ENCODE data around the gene AIFM2. TPM values are rescaled to one million over a fixed set of nuclear protein-coding genes. Genes with fewer than 3 reads are reported as not detected.

Gene AIFM2
- total and polyA plus RNA-seq, 2 donors (not counting 3 experiments of a cell fraction or from before 2014, with no cell fraction given): 6.9 to 8.7 TPM

DNA sequence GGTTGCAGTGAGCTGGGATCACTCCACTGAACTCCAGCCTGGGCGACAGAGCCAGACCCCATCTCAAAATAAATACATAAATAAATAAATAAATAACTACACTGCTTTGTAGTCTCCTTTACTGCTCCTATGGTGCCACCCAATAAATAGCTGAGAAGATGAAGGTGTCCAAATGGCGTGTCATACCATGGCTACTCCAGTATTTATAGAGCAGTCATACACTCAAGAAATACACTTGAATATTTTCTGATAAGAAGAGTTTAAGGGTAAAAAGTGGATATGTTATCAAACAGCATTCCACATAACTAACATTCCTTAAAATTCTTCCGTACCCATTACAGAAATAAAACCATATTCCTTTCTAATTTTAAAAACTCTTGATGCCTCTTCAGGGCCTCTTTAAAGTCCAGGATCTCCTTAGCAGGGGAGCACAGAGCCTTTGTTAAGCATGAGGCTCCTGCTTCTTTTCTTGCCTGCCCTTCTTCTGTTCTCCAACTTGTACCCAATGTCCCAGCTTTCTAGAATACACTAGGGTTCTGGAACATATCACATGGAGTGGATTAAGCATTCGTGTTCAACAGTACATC lies 45.6 kb upstream of the AIFM2 start:
- Histone ChIP-seq H3K9ac (replicated peaks; ENCODE audit: extremely low read depth, insufficient read depth, low read length) (no peak overlapping the region), H3K27me3 (ENCODE audit: control insufficient read depth in 2 of 2, insufficient read depth in 2 of 2, low read length in 2 of 2) (peaks cover 1 to 13% of the 10 kb centered on the region in 2 experiments), H2AFZ (ENCODE audit: low read depth, low read length) (no peak overlapping the region), H4K20me1 (replicated peaks; ENCODE audit: control insufficient read depth, extremely low read depth, insufficient read depth, low read length) (no peaks in the 10 kb centered on the region), H3K27ac (ENCODE audit: insufficient read depth, low read depth, low read length) (no peak overlapping the region), H3K79me2 (ENCODE audit: control insufficient read depth, insufficient read depth, low read length) (no peaks in the 10 kb centered on the region), H3K36me3 (ENCODE audit: control insufficient read depth in 2 of 2, extremely low read depth in 1 of 2, insufficient read depth in 2 of 2, low read length in 2 of 2) (no peaks in the 10 kb centered on the region), H3K4me2 (ENCODE audit: insufficient read depth, low read length) (no peak overlapping the region), H3K4me3 (replicated peaks in 1 of 3; ENCODE audit: insufficient read depth in 1 of 3, low read depth in 1 of 3, low read length in 3 of 3) (no peak overlapping the region), H3K9me1 (replicated peaks; ENCODE audit: control insufficient read depth, extremely low read depth, insufficient read depth, low read length) (no peaks in the 10 kb centered on the region), H3K4me1 (ENCODE audit: control insufficient read depth, extremely low read depth, insufficient read depth, low read length) (peaks cover 11% of the 10 kb centered on the region), H3K9me3 (replicated peaks; ENCODE audit: control insufficient read depth, insufficient read depth, low read length) (no peaks in the 10 kb centered on the region)
- ChIA-PET POLR2A (no interaction called here), CTCF (interaction anchor here (1.3 to 1.8 kb wide), 2 partner anchors 21 to 43 kb away, joined by 3 to 8 read pairs; no protein-coding TSS in a partner anchor)
- BruUV-seq (replicated peaks): no TSS peak
- DNase-seq (ENCODE audit: low read depth, low spot score): no peak
- dilution Hi-C loops (cut with MboI; ENCODE audit: extremely low pct_ligation_motif_present, low sequenced_read_pairs): no loop called here
- TF ChIP-seq JUN (IDR thresholded peaks at IDR 0.05; ENCODE audit: borderline replicate concordance, insufficient read depth, insufficient read length, low read depth): no peak
- TF ChIP-seq GATA2 (IDR thresholded peaks at IDR 0.05; ENCODE audit: insufficient read depth, insufficient read length, low read depth, low read length): no peak
- TF ChIP-seq MYC (IDR thresholded peaks at IDR 0.05; ENCODE audit: low read depth, low read length): no peak
- TF ChIP-seq FOS (IDR thresholded peaks at IDR 0.05; ENCODE audit: borderline replicate concordance, insufficient read depth, low read length): no peak
- no peak for TF ChIP-seq POLR2AphosphoS5 (IDR thresholded peaks at IDR 0.05; ENCODE audit: insufficient read depth, low read depth, low read length)
- TF ChIP-seq EZH2 (IDR thresholded peaks at IDR 0.05; ENCODE audit: borderline replicate concordance, low read depth, low read length, severe bottlenecking): no peak
- no peak for TF ChIP-seq MAX (IDR thresholded peaks at IDR 0.05; ENCODE audit: insufficient read depth, insufficient read length)
- FAIRE-seq: no peak
- intact Hi-C loops (cut with micrococcal nuclease): no loop called here

DNA sequence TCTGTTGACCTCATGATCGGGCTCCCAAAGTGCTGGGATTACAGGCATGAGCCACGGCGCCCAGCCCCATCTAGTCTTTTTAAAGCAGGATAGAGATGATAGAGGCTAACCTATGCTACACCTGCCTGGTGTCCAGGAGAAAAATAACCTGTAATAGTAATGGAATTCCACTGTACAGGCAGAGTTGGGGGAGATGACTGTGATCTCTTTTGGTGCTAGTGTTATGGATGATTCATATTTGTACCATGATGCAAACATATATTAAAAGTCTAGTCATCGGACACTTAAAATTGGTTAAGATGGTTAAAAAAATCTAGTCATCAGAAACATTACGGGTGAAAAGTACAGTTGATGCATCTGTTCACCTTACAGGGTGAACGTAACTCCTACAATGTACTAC lies 43.8 kb upstream of the AIFM2 start:
- H3K9me1 ChIP-seq (replicated peaks; ENCODE audit: control insufficient read depth, extremely low read depth, insufficient read depth, low read length): no peaks in the 10 kb centered on the region
- ChIA-PET CTCF (no interaction called here), POLR2A (interaction anchor here (1.2 kb wide), 1 partner anchor 30 kb away, joined by 11 read pairs; the partner anchor contains the start of gene TYSND1)
- intact Hi-C loops (cut with micrococcal nuclease): no loop called here
- peaks cover 11% of the 10 kb centered on the region for H3K4me1 ChIP-seq (ENCODE audit: control insufficient read depth, extremely low read depth, insufficient read depth, low read length)
- H3K9ac ChIP-seq (replicated peaks; ENCODE audit: extremely low read depth, insufficient read depth, low read length): no peak overlapping the region
- BruUV-seq (replicated peaks): no TSS peak
- no peak overlapping the region for H2AFZ ChIP-seq (ENCODE audit: low read depth, low read length)
- no peak for DNase-seq (ENCODE audit: low read depth, low spot score)
- H4K20me1 ChIP-seq (replicated peaks; ENCODE audit: control insufficient read depth, extremely low read depth, insufficient read depth, low read length): no peaks in the 10 kb centered on the region
- no peaks in the 10 kb centered on the region for H3K36me3 ChIP-seq (ENCODE audit: control insufficient read depth in 2 of 2, extremely low read depth in 1 of 2, insufficient read depth in 2 of 2, low read length in 2 of 2)
- TF ChIP-seq MAX (IDR thresholded peaks at IDR 0.05; ENCODE audit: insufficient read depth, insufficient read length) (no peak), JUN (IDR thresholded peaks at IDR 0.05; ENCODE audit: borderline replicate concordance, insufficient read depth, insufficient read length, low read depth) (no peak), POLR2AphosphoS5 (IDR thresholded peaks at IDR 0.05; ENCODE audit: insufficient read depth, low read depth, low read length) (no peak), MYC (IDR thresholded peaks at IDR 0.05; ENCODE audit: low read depth, low read length) (no peak), POLR2A (IDR thresholded peaks at IDR 0.05; ENCODE audit: low read depth, low read length) (no peak), EZH2 (IDR thresholded peaks at IDR 0.05; ENCODE audit: borderline replicate concordance, low read depth, low read length, severe bottlenecking) (no peak)
- TF ChIP-seq, protein P1, sequence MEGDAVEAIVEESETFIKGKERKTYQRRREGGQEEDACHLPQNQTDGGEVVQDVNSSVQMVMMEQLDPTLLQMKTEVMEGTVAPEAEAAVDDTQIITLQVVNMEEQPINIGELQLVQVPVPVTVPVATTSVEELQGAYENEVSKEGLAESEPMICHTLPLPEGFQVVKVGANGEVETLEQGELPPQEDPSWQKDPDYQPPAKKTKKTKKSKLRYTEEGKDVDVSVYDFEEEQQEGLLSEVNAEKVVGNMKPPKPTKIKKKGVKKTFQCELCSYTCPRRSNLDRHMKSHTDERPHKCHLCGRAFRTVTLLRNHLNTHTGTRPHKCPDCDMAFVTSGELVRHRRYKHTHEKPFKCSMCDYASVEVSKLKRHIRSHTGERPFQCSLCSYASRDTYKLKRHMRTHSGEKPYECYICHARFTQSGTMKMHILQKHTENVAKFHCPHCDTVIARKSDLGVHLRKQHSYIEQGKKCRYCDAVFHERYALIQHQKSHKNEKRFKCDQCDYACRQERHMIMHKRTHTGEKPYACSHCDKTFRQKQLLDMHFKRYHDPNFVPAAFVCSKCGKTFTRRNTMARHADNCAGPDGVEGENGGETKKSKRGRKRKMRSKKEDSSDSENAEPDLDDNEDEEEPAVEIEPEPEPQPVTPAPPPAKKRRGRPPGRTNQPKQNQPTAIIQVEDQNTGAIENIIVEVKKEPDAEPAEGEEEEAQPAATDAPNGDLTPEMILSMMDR (IDR thresholded peaks at IDR 0.05; ENCODE audit: extremely low read depth in 1 of 2, insufficient read depth in 1 of 2, low read depth in 1 of 2, low read length in 2 of 2): no peak
- H3K27me3 ChIP-seq (ENCODE audit: control insufficient read depth in 2 of 2, insufficient read depth in 2 of 2, low read length in 2 of 2): peaks cover 0 to 9% of the 10 kb centered on the region in 2 experiments
- no peak overlapping the region for H3K4me3 ChIP-seq (replicated peaks in 1 of 3; ENCODE audit: insufficient read depth in 1 of 3, low read depth in 1 of 3, low read length in 3 of 3)
- dilution Hi-C loops (cut with MboI; ENCODE audit: extremely low pct_ligation_motif_present, low sequenced_read_pairs): no loop called here
- H3K27ac ChIP-seq (ENCODE audit: insufficient read depth, low read depth, low read length): no peak overlapping the region
- H3K4me2 ChIP-seq (ENCODE audit: insufficient read depth, low read length): no peak overlapping the region
- no peaks in the 10 kb centered on the region for H3K79me2 ChIP-seq (ENCODE audit: control insufficient read depth, insufficient read depth, low read length)
- FAIRE-seq: no peak
- H3K9me3 ChIP-seq (replicated peaks; ENCODE audit: control insufficient read depth, insufficient read depth, low read length): no peaks in the 10 kb centered on the region

Measured in endothelial cell of umbilical vein (primary cell).